ENCODE measurements around the gene MAFF. TPM values are rescaled to one million over a fixed set of nuclear protein-coding genes. Genes with fewer than 3 reads are reported as not detected.
A peak's percentile ranks its signal among the peaks of the same experiment; 100 is the strongest.
"Not testable (repeated sequence)": the region's sequence is repeated elsewhere in the genome, so short reads cannot be mapped to it uniquely, and the experiment has no call there.

Gene MAFF
- total RNA-seq, 3 donors from 2014 or later (not counting 1 experiment from before 2014, with no cell fraction given): 168 to 215 (median 187) TPM

DNA sequence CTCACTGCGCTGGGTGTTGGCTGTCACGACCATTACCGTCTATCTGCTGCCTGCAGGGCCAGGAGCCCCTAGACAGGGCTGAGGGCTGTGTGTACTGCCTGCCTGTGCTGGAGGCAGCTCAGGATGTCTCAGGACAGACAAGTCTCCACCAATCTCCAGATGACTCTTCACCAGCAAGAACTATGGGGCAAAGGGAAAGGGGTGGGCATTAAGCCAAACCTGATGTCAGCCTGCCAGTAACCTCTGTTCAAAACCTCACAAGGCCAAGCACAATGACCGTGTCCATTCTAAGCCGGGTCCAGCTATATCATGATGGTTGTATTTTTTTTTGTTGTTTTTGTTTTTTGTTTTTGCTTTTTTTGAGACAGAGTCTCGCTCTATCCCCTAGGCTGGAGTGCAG lies 31.6 kb downstream of the MAFF start:
- DNase-seq (no peak), ATAC-seq (no peak)
- Histone ChIP-seq H3K27ac (ENCODE audit: low read length) (no peak overlapping the region), H3K9me3 (ENCODE audit: control insufficient read depth, insufficient read depth, low read length) (no peaks in the 10 kb centered on the region), H3K4me1 (ENCODE audit: control insufficient read depth, insufficient read depth, low read length) (peaks cover 28% of the 10 kb centered on the region), H3K4me3 (ENCODE audit: low read length) (no peak overlapping the region), H3K36me3 (ENCODE audit: control insufficient read depth, insufficient read depth, low read length) (peaks cover 14% of the 10 kb centered on the region), H3K27me3 (ENCODE audit: control insufficient read depth, insufficient read depth, low read length) (no peaks in the 10 kb centered on the region)
- Mint-ChIP-seq H3K4me3 (no peak overlapping the region), H3K36me3 (no peaks in the 10 kb centered on the region), H3K27me3 (ENCODE audit: low read depth in 2 of 2) (no peaks in the 10 kb centered on the region), H3K4me1 (peaks cover 18 to 32% of the 10 kb centered on the region in 2 donors), H3K27ac (peak overlapping the region in 1 of 2 donors; percentile 46), H3K9me3 (no peaks in the 10 kb centered on the region)
- 91% methylated on average over 6 of the region's 6 CpGs for WGBS (ENCODE audit: insufficient coverage)
- TF ChIP-seq, protein P1, sequence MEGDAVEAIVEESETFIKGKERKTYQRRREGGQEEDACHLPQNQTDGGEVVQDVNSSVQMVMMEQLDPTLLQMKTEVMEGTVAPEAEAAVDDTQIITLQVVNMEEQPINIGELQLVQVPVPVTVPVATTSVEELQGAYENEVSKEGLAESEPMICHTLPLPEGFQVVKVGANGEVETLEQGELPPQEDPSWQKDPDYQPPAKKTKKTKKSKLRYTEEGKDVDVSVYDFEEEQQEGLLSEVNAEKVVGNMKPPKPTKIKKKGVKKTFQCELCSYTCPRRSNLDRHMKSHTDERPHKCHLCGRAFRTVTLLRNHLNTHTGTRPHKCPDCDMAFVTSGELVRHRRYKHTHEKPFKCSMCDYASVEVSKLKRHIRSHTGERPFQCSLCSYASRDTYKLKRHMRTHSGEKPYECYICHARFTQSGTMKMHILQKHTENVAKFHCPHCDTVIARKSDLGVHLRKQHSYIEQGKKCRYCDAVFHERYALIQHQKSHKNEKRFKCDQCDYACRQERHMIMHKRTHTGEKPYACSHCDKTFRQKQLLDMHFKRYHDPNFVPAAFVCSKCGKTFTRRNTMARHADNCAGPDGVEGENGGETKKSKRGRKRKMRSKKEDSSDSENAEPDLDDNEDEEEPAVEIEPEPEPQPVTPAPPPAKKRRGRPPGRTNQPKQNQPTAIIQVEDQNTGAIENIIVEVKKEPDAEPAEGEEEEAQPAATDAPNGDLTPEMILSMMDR (IDR thresholded peaks at IDR 0.05): no peak
- intact Hi-C loops (cut with micrococcal nuclease): no loop called here

DNA sequence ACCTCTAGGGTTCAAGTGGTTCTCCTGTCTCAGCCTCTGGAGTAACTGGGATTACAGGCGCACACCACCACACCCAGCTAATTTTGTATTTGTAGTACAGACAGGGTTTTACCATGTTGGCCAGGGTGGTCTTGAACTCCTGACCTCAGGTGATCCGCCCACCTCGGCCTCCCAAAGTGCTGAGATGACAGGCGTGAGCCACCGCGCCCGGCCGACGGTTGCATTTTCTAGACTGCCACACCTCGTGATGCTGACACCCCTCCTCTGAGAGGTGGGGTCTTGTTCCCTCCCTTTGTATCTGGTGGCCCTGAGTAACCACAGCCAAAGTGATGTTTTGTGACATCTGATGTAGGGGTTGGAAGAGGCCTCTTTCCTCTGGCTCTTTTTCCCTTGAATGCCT lies 32.1 kb downstream of the MAFF start:
- peaks cover 14% of the 10 kb centered on the region for H3K36me3 ChIP-seq (ENCODE audit: control insufficient read depth, insufficient read depth, low read length)

DNA sequence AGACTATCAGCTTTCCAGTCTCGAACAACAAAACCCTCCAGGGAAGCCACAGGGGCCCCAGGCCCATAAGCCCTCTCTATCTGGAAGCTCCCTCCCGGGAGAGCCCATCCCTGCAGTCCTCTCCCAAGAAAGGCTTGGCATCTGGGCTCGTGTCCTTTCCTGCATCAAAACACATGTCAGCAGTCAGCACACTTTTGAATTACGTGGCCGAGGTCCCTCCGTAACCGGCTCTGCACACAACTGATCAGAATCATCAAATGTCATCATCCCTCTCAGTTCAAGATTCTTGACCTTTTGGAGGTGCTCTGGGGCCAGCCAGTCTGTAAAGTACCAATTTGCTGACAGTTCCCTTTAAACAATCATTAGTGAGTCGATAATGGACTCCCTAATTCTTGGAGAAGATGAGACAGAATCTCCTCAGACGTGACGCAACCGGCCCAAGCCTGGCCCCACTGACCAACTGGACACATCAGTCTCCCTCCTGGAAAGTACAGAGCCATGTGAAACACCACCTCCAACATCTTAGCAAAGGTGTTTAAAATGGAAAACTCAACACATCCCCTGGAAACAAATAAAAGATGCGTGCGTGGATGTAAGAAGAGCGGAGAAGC lies 33.6 kb downstream of the MAFF start:
- ATAC-seq (no peak), DNase-seq (no peak)
- intact Hi-C loops (cut with micrococcal nuclease): no loop called here
- TF ChIP-seq, protein P1 (IDR thresholded peaks at IDR 0.05): no peak
- Histone ChIP-seq H3K4me1 (ENCODE audit: control insufficient read depth, insufficient read depth, low read length) (peaks cover 10% of the 10 kb centered on the region), H3K27me3 (ENCODE audit: control insufficient read depth, insufficient read depth, low read length) (no peaks in the 10 kb centered on the region), H3K4me3 (ENCODE audit: low read length) (no peak overlapping the region), H3K9me3 (ENCODE audit: control insufficient read depth, insufficient read depth, low read length) (no peaks in the 10 kb centered on the region), H3K27ac (ENCODE audit: low read length) (no peak overlapping the region), H3K36me3 (ENCODE audit: control insufficient read depth, insufficient read depth, low read length) (peaks cover 17% of the 10 kb centered on the region)
- Mint-ChIP-seq H3K27me3 (ENCODE audit: low read depth in 2 of 2) (no peaks in the 10 kb centered on the region), H3K27ac (no peak overlapping the region), H3K9me3 (no peaks in the 10 kb centered on the region), H3K4me1 (peaks cover 13 to 33% of the 10 kb centered on the region in 2 donors), H3K4me3 (no peak overlapping the region), H3K36me3 (peaks cover 6% of the 10 kb centered on the region)
- WGBS (ENCODE audit: insufficient coverage): 98% methylated on average over 14 of the region's 14 CpGs

More for the DNA sequence above, 32.1 kb downstream of the MAFF start:
- H3K4me3 Mint-ChIP-seq; H3K4me3 ChIP-seq (ENCODE audit: low read length); ATAC-seq; H3K27ac ChIP-seq (ENCODE audit: low read length); DNase-seq; H3K36me3 Mint-ChIP-seq; H3K9me3 Mint-ChIP-seq; H3K27me3 Mint-ChIP-seq (ENCODE audit: low read depth in 2 of 2); H3K27me3 ChIP-seq (ENCODE audit: control insufficient read depth, insufficient read depth, low read length); H3K27ac Mint-ChIP-seq; H3K9me3 ChIP-seq (ENCODE audit: control insufficient read depth, insufficient read depth, low read length); intact Hi-C loops (cut with micrococcal nuclease): not testable (repeated sequence)
- H3K4me1 Mint-ChIP-seq: peaks cover 14 to 32% of the 10 kb centered on the region in 2 donors
- WGBS (ENCODE audit: insufficient coverage): 91% methylated on average over 9 of the region's 10 CpGs
- peaks cover 23% of the 10 kb centered on the region for H3K4me1 ChIP-seq (ENCODE audit: control insufficient read depth, insufficient read depth, low read length)

DNA sequence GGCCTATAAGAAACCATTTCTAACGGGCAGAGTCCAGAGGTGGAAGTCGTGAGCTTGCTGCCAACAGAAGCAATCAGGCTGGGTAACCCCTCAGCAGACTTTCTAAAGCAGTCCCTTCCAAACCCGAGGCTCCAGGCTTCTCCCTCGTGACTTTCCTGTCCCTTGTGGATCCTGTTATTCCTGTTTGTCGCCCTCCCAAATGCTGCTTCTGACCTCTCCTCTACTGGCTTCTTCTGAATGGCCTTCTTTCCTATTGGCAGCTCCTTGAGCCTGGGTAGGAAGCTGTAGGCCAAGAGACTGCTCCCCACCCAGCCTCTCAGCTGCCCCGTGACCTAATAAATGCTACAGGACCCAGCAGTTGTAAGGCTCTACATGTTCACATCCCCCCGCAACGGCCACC lies 35.0 kb downstream of the MAFF start:
- Mint-ChIP-seq H3K4me3 (no peak overlapping the region), H3K36me3 (peaks cover 15% of the 10 kb centered on the region), H3K4me1 (peaks cover 13 to 28% of the 10 kb centered on the region in 2 donors), H3K27ac (peak overlapping the region in 1 of 2 donors; percentile 35), H3K27me3 (ENCODE audit: low read depth in 2 of 2) (no peaks in the 10 kb centered on the region), H3K9me3 (no peaks in the 10 kb centered on the region)
- no peak for DNase-seq
- H3K4me3 ChIP-seq (ENCODE audit: low read length): no peak overlapping the region
- H3K27ac ChIP-seq (ENCODE audit: low read length): no peak overlapping the region
- peaks cover 12% of the 10 kb centered on the region for H3K36me3 ChIP-seq (ENCODE audit: control insufficient read depth, insufficient read depth, low read length)
- 96% methylated on average over 8 of the region's 8 CpGs for WGBS (ENCODE audit: insufficient coverage)
- no peaks in the 10 kb centered on the region for H3K4me1 ChIP-seq (ENCODE audit: control insufficient read depth, insufficient read depth, low read length)
- no peaks in the 10 kb centered on the region for H3K9me3 ChIP-seq (ENCODE audit: control insufficient read depth, insufficient read depth, low read length)
- no peaks in the 10 kb centered on the region for H3K27me3 ChIP-seq (ENCODE audit: control insufficient read depth, insufficient read depth, low read length)
- TF ChIP-seq, protein P1 (IDR thresholded peaks at IDR 0.05): no peak
- no peak for ATAC-seq
- intact Hi-C loops (cut with micrococcal nuclease): no loop called here

Measured in natural killer cell (primary cell).